Duodenal mucosa (tissue), 2 donors: ENCODE results near the gene KCNE1.
"Not testable (repeated sequence)": the region's sequence is repeated elsewhere in the genome, so short reads cannot be mapped to it uniquely, and the experiment has no call there.

ENCODE experiments used
- H3K27ac ChIP-seq: one replicate; pipeline ENCODE4 v1.7.0; 2013; ENCODE audit warnings: low read depth, low read length
- H3K27me3 ChIP-seq, 2 donors: one replicate each; pipeline ENCODE4 v1.7.0; 2013; ENCODE audit warnings: low read length in 2 of 2, control low read depth in 1 of 2; ENCODE audit not compliant: insufficient read depth in 2 of 2, control insufficient read depth in 1 of 2
- H3K36me3 ChIP-seq, 2 donors: one replicate each; pipeline ENCODE4 v1.7.0; 2013; ENCODE audit warnings: low read length in 2 of 2, control low read depth in 1 of 2; ENCODE audit not compliant: insufficient read depth in 2 of 2, control insufficient read depth in 1 of 2
- H3K4me1 ChIP-seq, 2 donors: one replicate each; pipeline ENCODE4 v1.7.0; 2013; ENCODE audit warnings: low read length in 2 of 2, control low read depth in 1 of 2; ENCODE audit not compliant: insufficient read depth in 2 of 2, control insufficient read depth in 1 of 2
- H3K4me3 ChIP-seq, 2 donors: one replicate each; pipeline ENCODE4 v1.7.0; 2013; ENCODE audit warnings: low read length in 2 of 2, low read depth in 1 of 2
- H3K9ac ChIP-seq, 2 donors: one replicate each; pipeline ENCODE4 v1.7.0; 2013; ENCODE audit warnings: low read length in 2 of 2, low read depth in 1 of 2
- H3K9me3 ChIP-seq, 2 donors: one replicate each; pipeline ENCODE4 v1.7.0; 2013; ENCODE audit warnings: low read length in 2 of 2, control low read depth in 1 of 2; ENCODE audit not compliant: control insufficient read depth in 1 of 2

KCNE1 gene

GRCh38 chr21:34404742-34405141 lies 107.3 kb downstream of the KCNE1 start:
- not testable (repeated sequence) for H3K27ac ChIP-seq, H3K9me3 ChIP-seq, H3K4me3 ChIP-seq, H3K27me3 ChIP-seq, H3K9ac ChIP-seq, H3K36me3 ChIP-seq, H3K4me1 ChIP-seq

- not testable (repeated sequence) for H3K36me3 ChIP-seq, H3K27ac ChIP-seq, H3K4me1 ChIP-seq, H3K9ac ChIP-seq, H3K9me3 ChIP-seq, H3K27me3 ChIP-seq, H3K4me3 ChIP-seq
Observed at GRCh38 chr21:34400522-34400921, 111.5 kb downstream of the KCNE1 start.
